Measurements from ENCODE around the gene USP11. TPM values are rescaled to one million over a fixed set of nuclear protein-coding genes. Genes with fewer than 3 reads are reported as not detected.

Gene USP11
- total and polyA plus RNA-seq, 2 donors (not counting 1 experiment from before 2014, with no cell fraction given), result 63.4 to 136 TPM

GRCh38 chrX:47245156-47245555, 12.3 kb downstream of the USP11 start:
- TF ChIP-seq CTCF (IDR thresholded peaks at IDR 0.05), result no peak
- TF ChIP-seq EZH2 (IDR thresholded peaks at IDR 0.05; ENCODE audit: borderline replicate concordance, insufficient read depth, low read depth, low read length, poor library complexity, severe bottlenecking), result no peak
- intact Hi-C loops (cut with micrococcal nuclease), result no loop called here
- Histone ChIP-seq H3K27me3 (replicated peaks in 1 of 4; ENCODE audit: control extremely low read depth in 1 of 4, control insufficient read depth in 3 of 4, insufficient read depth in 4 of 4, low read length in 3 of 4) (no peaks in the 10 kb centered on the region), H4K20me1 (ENCODE audit: control insufficient read depth, insufficient read depth, low read length, poor library complexity, severe bottlenecking) (no peaks in the 10 kb centered on the region), H3K4me2 (replicated peaks; ENCODE audit: low read depth, low read length, poor library complexity, severe bottlenecking) (no peak overlapping the region), H3K27ac (ENCODE audit: low read length in 2 of 2) (no peak overlapping the region), H3K4me3 (ENCODE audit: control extremely low read depth in 1 of 5, extremely low read depth in 1 of 5, insufficient read depth in 1 of 5, low read depth in 2 of 5, low read length in 4 of 5) (no peak overlapping the region), H2AFZ (ENCODE audit: insufficient read depth, low read depth, low read length, poor library complexity, severe bottlenecking) (no peak overlapping the region), H3K36me3 (replicated peaks in 1 of 2; ENCODE audit: control extremely low read depth in 1 of 2, control insufficient read depth in 1 of 2, extremely low read depth in 1 of 2, insufficient read depth in 2 of 2, low read length in 1 of 2) (peaks cover 0 to 35% of the 10 kb centered on the region in 2 experiments), H3K9ac (ENCODE audit: low read length) (no peak overlapping the region), H3K4me1 (ENCODE audit: control insufficient read depth in 2 of 2, insufficient read depth in 2 of 2, low read length in 2 of 2) (no peaks in the 10 kb centered on the region), H3K79me2 (ENCODE audit: control insufficient read depth, insufficient read depth, low read length) (no peaks in the 10 kb centered on the region), H3K9me3 (ENCODE audit: control extremely low read depth in 1 of 3, control insufficient read depth in 2 of 3, insufficient read depth in 1 of 3, low read length in 2 of 3) (no peaks in the 10 kb centered on the region)
- POLR2A ChIA-PET, result no interaction called here
- H3K4me3 Mint-ChIP-seq, result no peak overlapping the region
- no peak overlapping the region for H3K27ac Mint-ChIP-seq
- H3K4me1 Mint-ChIP-seq, result no peaks in the 10 kb centered on the region
- ATAC-seq (ENCODE audit: low read depth), result no peak
- no peaks in the 10 kb centered on the region for H3K9me3 Mint-ChIP-seq (ENCODE audit: insufficient read depth)
- peak; percentile 3 for DNase-seq
- WGBS (ENCODE audit: insufficient coverage), result 100% methylated on average over 1 of the region's 10 CpGs
- CTCF ChIA-PET, result no interaction called here
- H3K27me3 Mint-ChIP-seq, result no peaks in the 10 kb centered on the region

GRCh38 chrX:47247206-47247998, 14.6 kb downstream of the USP11 start:
- H3K4me3 Mint-ChIP-seq, result no peak overlapping the region
- TF ChIP-seq EZH2 (IDR thresholded peaks at IDR 0.05; ENCODE audit: borderline replicate concordance, insufficient read depth, low read depth, low read length, poor library complexity, severe bottlenecking), result no peak
- no peak for TF ChIP-seq CTCF (IDR thresholded peaks at IDR 0.05)
- H3K9ac ChIP-seq (ENCODE audit: low read length), result no peak overlapping the region
- no peaks in the 10 kb centered on the region for H3K4me1 Mint-ChIP-seq
- H4K20me1 ChIP-seq (ENCODE audit: control insufficient read depth, insufficient read depth, low read length, poor library complexity, severe bottlenecking), result no peaks in the 10 kb centered on the region
- no peaks in the 10 kb centered on the region for H3K27me3 ChIP-seq (replicated peaks in 1 of 4; ENCODE audit: control extremely low read depth in 1 of 4, control insufficient read depth in 3 of 4, insufficient read depth in 4 of 4, low read length in 3 of 4)
- H3K4me1 ChIP-seq (ENCODE audit: control insufficient read depth in 2 of 2, insufficient read depth in 2 of 2, low read length in 2 of 2), result no peaks in the 10 kb centered on the region
- no peak for ATAC-seq (ENCODE audit: low read depth)
- H3K4me2 ChIP-seq (replicated peaks; ENCODE audit: low read depth, low read length, poor library complexity, severe bottlenecking), result no peak overlapping the region
- no peak overlapping the region for H3K27ac Mint-ChIP-seq
- H3K9me3 ChIP-seq (ENCODE audit: control extremely low read depth in 1 of 3, control insufficient read depth in 2 of 3, insufficient read depth in 1 of 3, low read length in 2 of 3), result no peaks in the 10 kb centered on the region
- H3K79me2 ChIP-seq (ENCODE audit: control insufficient read depth, insufficient read depth, low read length), result no peaks in the 10 kb centered on the region
- CTCF ChIA-PET, result no interaction called here
- no peak overlapping the region for H2AFZ ChIP-seq (ENCODE audit: insufficient read depth, low read depth, low read length, poor library complexity, severe bottlenecking)
- H3K27me3 Mint-ChIP-seq, result no peaks in the 10 kb centered on the region
- WGBS (ENCODE audit: insufficient coverage), result 80% methylated on average over 4 of the region's 23 CpGs
- H3K9me3 Mint-ChIP-seq (ENCODE audit: insufficient read depth), result no peaks in the 10 kb centered on the region
- peaks cover 0 to 20% of the 10 kb centered on the region in 2 experiments for H3K36me3 ChIP-seq (replicated peaks in 1 of 2; ENCODE audit: control extremely low read depth in 1 of 2, control insufficient read depth in 1 of 2, extremely low read depth in 1 of 2, insufficient read depth in 2 of 2, low read length in 1 of 2)
- H3K4me3 ChIP-seq (ENCODE audit: control extremely low read depth in 1 of 5, extremely low read depth in 1 of 5, insufficient read depth in 1 of 5, low read depth in 2 of 5, low read length in 4 of 5), result no peak overlapping the region
- intact Hi-C loops (cut with micrococcal nuclease), result no loop called here
- no peak overlapping the region for H3K27ac ChIP-seq (ENCODE audit: low read length in 2 of 2)
- peak; percentile 3 for DNase-seq
- POLR2A ChIA-PET, result no interaction called here

All from B cell (primary cell).